GM12892 (cell line): ENCODE results near the gene IMMT. TPM values are rescaled to one million over a fixed set of nuclear protein-coding genes. Genes with fewer than 3 reads are reported as not detected.
"Not testable (repeated sequence)": the region's sequence is repeated elsewhere in the genome, so short reads cannot be mapped to it uniquely, and the experiment has no call there.

Experiments
- DNase-seq: peaks from one replicate; pipeline ENCODE4 v3.0.0; 2011; ENCODE audit not compliant: insufficient read length
- FAIRE-seq: peaks from 2 replicates; lab custom pipeline; 2011; peaks lifted over from hg19 to GRCh38; lab: Jason Lieb, UNC
- POLR2A ChIP-seq: IDR thresholded peaks from 2 replicates; pipeline ENCODE4 v1.6.1; 2011; ENCODE audit warnings: low read depth, low read length, control low read depth
- POLR2AphosphoS5 ChIP-seq: IDR thresholded peaks from 2 replicates; pipeline ENCODE4 v1.6.1; 2011; ENCODE audit warnings: low read depth, low read length, control low read depth
- TAF1 ChIP-seq: IDR thresholded peaks from 2 replicates; pipeline ENCODE4 v1.6.1; 2011; ENCODE audit warnings: low read depth, mild to moderate bottlenecking, control low read depth, low read length, borderline replicate concordance
- polyA plus RNA-seq: library from polyadenylated mRNA; unstranded; fragments of >200 nt; gene quantifications from one replicate; pipeline ENCODE4 v1.2.1, GENCODE V29; 2012; ENCODE audit warnings: missing spikeins, inconsistent platforms; ENCODE audit not compliant: missing spikeins

The IMMT gene
- 88.2 TPM for polyA plus RNA-seq

GRCh38 chr2:86195055-86195807 lies at the start of gene IMMT:
Gene IMMT (minus strand): TSS chr2:86195462. CDS start chr2:86195382, 80 bp downstream.
- peak; percentile 45 for TF ChIP-seq TAF1
- peak; percentile 89 for TF ChIP-seq POLR2A
- TF ChIP-seq POLR2AphosphoS5: peak; percentile 71
- FAIRE-seq (peak; percentile 95), DNase-seq (peak; percentile 73)

- not testable (repeated sequence) for FAIRE-seq, DNase-seq
Measured at GRCh38 chr2:86244781-86245180, 49.5 kb upstream of the IMMT start.

GRCh38 chr2:86243950-86244733 lies 48.9 kb upstream of the IMMT start:
- DNase-seq (no peak), FAIRE-seq (peak; percentile 77)
- TF ChIP-seq POLR2AphosphoS5: no peak
- no peak for TF ChIP-seq TAF1
- no peak for TF ChIP-seq POLR2A

GRCh38 chr2:86243272-86243671 lies 48.0 kb upstream of the IMMT start:
- no peak for DNase-seq
- TF ChIP-seq POLR2A (no peak), TAF1 (no peak), POLR2AphosphoS5 (no peak)
- no peak for FAIRE-seq

- DNase-seq (no peak), FAIRE-seq (no peak)
- TF ChIP-seq TAF1: no peak
- no peak for TF ChIP-seq POLR2AphosphoS5
- TF ChIP-seq POLR2A: no peak
Measured at GRCh38 chr2:86241611-86242010, 46.3 kb upstream of the IMMT start.

- DNase-seq: no peak
- no peak for FAIRE-seq
- TF ChIP-seq POLR2A (no peak), TAF1 (no peak), POLR2AphosphoS5 (no peak)
Measured at GRCh38 chr2:86240251-86240650, 45.0 kb upstream of the IMMT start.

- TF ChIP-seq POLR2A (no peak), POLR2AphosphoS5 (no peak), TAF1 (no peak)
- no peak for DNase-seq
- FAIRE-seq: no peak
Measured at GRCh38 chr2:86239745-86240144, 44.5 kb upstream of the IMMT start.

GRCh38 chr2:86239326-86239725 lies 44.1 kb upstream of the IMMT start:
- no peak for DNase-seq
- TF ChIP-seq POLR2A (no peak), TAF1 (no peak), POLR2AphosphoS5 (no peak)
- FAIRE-seq: no peak

- FAIRE-seq (peak; percentile 97), DNase-seq (peak; percentile 48)
- TF ChIP-seq POLR2A: no peak
Measured at GRCh38 chr2:86238354-86238753, 43.1 kb upstream of the IMMT start.

- TF ChIP-seq TAF1 (no peak), POLR2AphosphoS5 (no peak), POLR2A (no peak)
- DNase-seq: no peak
- FAIRE-seq: peak; percentile 73
Measured at GRCh38 chr2:86237172-86237571, 41.9 kb upstream of the IMMT start.

GRCh38 chr2:86235196-86235980 lies 40.1 kb upstream of the IMMT start:
- no peak for DNase-seq
- TF ChIP-seq POLR2A (no peak), TAF1 (no peak), POLR2AphosphoS5 (no peak)
- no peak for FAIRE-seq

- no peak for TF ChIP-seq POLR2AphosphoS5
- TF ChIP-seq TAF1: no peak
- TF ChIP-seq POLR2A: no peak
- no peak for FAIRE-seq
Measured at GRCh38 chr2:86234563-86235131, 39.4 kb upstream of the IMMT start.

More at GRCh38 chr2:86234563-86235131, 39.4 kb upstream of the IMMT start:
- no peak for DNase-seq
